Right hindlimb (tissue), 1 donor: ENCODE results near the gene GPRASP3.

Experiments used
- DNase-seq: peaks from one replicate; pipeline ENCODE4 v3.0.0-alpha.2; 2018

Gene GPRASP3

GRCh38 chrX:102765809-102766208 lies 45.3 kb downstream of the GPRASP3 start:
- no peak for DNase-seq

- no peak for DNase-seq
Observed at GRCh38 chrX:102767287-102767686, 46.7 kb downstream of the GPRASP3 start.

GRCh38 chrX:102768987-102769761 lies 48.6 kb downstream of the GPRASP3 start:
- peak; percentile 86 for DNase-seq
